IPS-18c (cell line): ENCODE results near the gene RDH8.
A peak's percentile ranks its signal among the peaks of the same experiment; 100 is the strongest.

Experiments used
- H3K4me3 ChIP-seq: 2 replicates; pipeline ENCODE4 v1.7.0; 2013; ENCODE audit warnings: low read depth, mild to moderate bottlenecking, low read length, moderate library complexity; ENCODE audit not compliant: insufficient read depth
- H3K9me3 ChIP-seq: one replicate; pipeline ENCODE4 v1.6.1; 2013; ENCODE audit warnings: mild to moderate bottlenecking, low read length, moderate library complexity; ENCODE audit not compliant: control insufficient read depth, insufficient read depth

Gene RDH8

GRCh38 chr19:10013316-10013715 is at the start of gene RDH8:
TSS of gene RDH8 (plus strand) at chr19:10013483. CDS start at chr19:10013498, 15 bp downstream.
- H3K4me3 ChIP-seq, result no peak within 1 kb of the TSS
- no peaks in the 10 kb centered on the region for H3K9me3 ChIP-seq

- peak overlapping the region; percentile 38; the same call in 1 of the 2 replicates for H3K4me3 ChIP-seq
- no peaks in the 10 kb centered on the region for H3K9me3 ChIP-seq
Measured at GRCh38 chr19:9966024-9966423, 47.3 kb upstream of the RDH8 start.

GRCh38 chr19:9966448-9966847 is 46.8 kb upstream of the RDH8 start:
- no peaks in the 10 kb centered on the region for H3K9me3 ChIP-seq
- peak overlapping the region; percentile 38; the same call in 1 of the 2 replicates for H3K4me3 ChIP-seq

GRCh38 chr19:9967326-9967725 is 46.0 kb upstream of the RDH8 start:
- 0 out of 2 replicates have a peak overlapping the region, but pooled peaks have one; percentile 10 for H3K4me3 ChIP-seq
- no peaks in the 10 kb centered on the region for H3K9me3 ChIP-seq

GRCh38 chr19:9968820-9969687 is 44.2 kb upstream of the RDH8 start:
- Histone ChIP-seq H3K9me3 (no peaks in the 10 kb centered on the region), H3K4me3 (no peak overlapping the region)

GRCh38 chr19:9969688-9969975 is 43.7 kb upstream of the RDH8 start:
- Histone ChIP-seq H3K9me3 (no peaks in the 10 kb centered on the region), H3K4me3 (no peak overlapping the region)

- H3K4me3 ChIP-seq, result no peak overlapping the region
- no peaks in the 10 kb centered on the region for H3K9me3 ChIP-seq
Measured at GRCh38 chr19:9970481-9970880, 42.8 kb upstream of the RDH8 start.

GRCh38 chr19:9971166-9971897 is 42.0 kb upstream of the RDH8 start:
- Histone ChIP-seq H3K9me3 (no peaks in the 10 kb centered on the region), H3K4me3 (no peak overlapping the region)

- no peaks in the 10 kb centered on the region for H3K9me3 ChIP-seq
- H3K4me3 ChIP-seq, result no peak overlapping the region
Measured at GRCh38 chr19:9972103-9972502, 41.2 kb upstream of the RDH8 start.

- H3K9me3 ChIP-seq, result no peaks in the 10 kb centered on the region
- H3K4me3 ChIP-seq, result no peak overlapping the region
Measured at GRCh38 chr19:9981406-9982260, 31.6 kb upstream of the RDH8 start.

- Histone ChIP-seq H3K4me3 (no peak overlapping the region), H3K9me3 (no peaks in the 10 kb centered on the region)
Measured at GRCh38 chr19:9986787-9987281, 26.4 kb upstream of the RDH8 start.

- no peak overlapping the region for H3K4me3 ChIP-seq
- no peaks in the 10 kb centered on the region for H3K9me3 ChIP-seq
Measured at GRCh38 chr19:9989504-9989903, 23.8 kb upstream of the RDH8 start.

- no peaks in the 10 kb centered on the region for H3K9me3 ChIP-seq
- no peak overlapping the region for H3K4me3 ChIP-seq
Measured at GRCh38 chr19:9991425-9992191, 21.7 kb upstream of the RDH8 start.

GRCh38 chr19:9995084-9995483 is 18.2 kb upstream of the RDH8 start:
- no peaks in the 10 kb centered on the region for H3K9me3 ChIP-seq
- H3K4me3 ChIP-seq, result no peak overlapping the region

GRCh38 chr19:9995999-9996398 is 17.3 kb upstream of the RDH8 start:
- H3K9me3 ChIP-seq, result no peaks in the 10 kb centered on the region
- no peak overlapping the region for H3K4me3 ChIP-seq

- H3K4me3 ChIP-seq, result no peak overlapping the region
- H3K9me3 ChIP-seq, result no peaks in the 10 kb centered on the region
Measured at GRCh38 chr19:9996541-9996940, 16.7 kb upstream of the RDH8 start.
